ENCODE results near the gene SLC7A8.

The SLC7A8 gene

DNA sequence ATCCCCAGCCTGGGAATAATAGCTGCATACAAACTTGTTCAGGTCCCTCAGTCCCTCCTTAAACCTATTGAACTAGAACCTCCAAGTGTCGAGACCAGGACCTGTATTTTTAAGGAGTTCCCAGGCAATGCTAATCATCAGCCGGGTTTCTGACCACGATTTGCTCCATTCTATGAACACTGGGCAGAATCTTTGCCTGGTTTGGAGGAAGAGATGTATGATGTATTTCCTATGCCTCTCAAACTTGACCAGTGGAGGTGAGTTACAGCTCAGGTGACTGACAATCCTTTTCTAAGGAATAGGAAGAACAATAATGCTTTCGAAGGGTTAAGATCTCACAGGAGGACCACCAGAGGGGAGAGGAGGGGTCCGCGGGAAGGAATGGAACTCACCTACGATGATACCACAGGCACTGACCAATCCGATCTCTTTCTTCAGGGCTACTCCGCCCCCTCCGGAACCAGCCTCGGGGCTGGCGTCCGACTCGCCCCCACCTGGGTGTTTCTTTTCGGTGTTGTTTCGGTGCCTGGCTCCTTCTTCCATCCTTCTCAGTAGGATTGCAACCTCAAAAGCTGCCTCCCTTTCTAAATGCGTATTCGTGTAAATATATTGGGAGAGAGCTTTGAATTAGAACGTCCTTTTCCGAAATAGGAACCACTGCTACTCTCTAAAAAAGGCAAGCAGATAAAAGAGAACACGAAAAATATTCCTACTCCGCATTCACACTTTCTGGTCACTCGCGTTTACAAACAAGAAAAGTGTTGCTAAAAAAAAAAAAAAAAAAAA, 895 bp downstream of the SLC7A8 start:
- no peak for DNase-seq (ENCODE audit: low read depth)

GRCh38 chr14:23181946-23182345, 1.5 kb downstream of the SLC7A8 start:
- no peak for DNase-seq (ENCODE audit: low read depth)

DNA sequence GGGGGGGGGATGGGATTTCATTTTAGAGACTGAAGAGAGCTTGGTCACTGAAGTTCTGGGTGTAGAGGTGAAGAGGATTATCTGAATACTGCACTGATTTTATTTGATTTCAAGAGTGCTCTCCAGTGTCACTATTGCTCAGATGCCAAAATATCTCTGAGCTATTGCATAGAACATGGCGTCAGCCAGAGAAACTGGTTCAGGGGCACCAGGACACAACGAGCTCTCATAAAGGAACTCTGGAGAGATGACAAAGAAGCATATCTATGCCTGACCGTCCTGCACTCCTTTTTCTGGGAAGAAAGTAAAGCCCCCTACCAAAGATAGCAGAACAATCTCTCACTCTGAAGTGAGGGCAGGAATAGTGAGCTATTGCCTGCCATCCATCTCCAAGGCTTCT, 2.0 kb downstream of the SLC7A8 start:
- no peak for DNase-seq (ENCODE audit: low read depth)

DNA sequence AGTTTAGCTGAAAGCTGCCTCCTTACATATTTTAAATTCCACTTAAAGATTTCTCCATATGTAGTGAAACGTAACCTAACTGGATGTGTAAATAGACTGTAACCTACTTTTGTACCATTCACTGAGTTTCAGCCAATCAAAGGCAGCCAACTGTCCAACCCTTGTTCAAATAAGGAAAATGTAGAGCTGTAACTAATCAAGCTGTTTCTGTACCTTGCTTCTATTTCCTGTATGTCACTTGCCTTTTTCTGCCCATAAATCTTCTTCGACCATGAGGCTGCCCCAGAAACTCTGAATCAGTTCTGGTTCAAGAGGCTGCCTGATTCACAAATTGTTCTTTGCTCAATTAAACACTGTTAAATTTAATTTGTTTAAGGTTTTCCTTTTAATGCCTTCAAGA, 6.3 kb downstream of the SLC7A8 start:
- DNase-seq (ENCODE audit: low read depth), result no peak

DNA sequence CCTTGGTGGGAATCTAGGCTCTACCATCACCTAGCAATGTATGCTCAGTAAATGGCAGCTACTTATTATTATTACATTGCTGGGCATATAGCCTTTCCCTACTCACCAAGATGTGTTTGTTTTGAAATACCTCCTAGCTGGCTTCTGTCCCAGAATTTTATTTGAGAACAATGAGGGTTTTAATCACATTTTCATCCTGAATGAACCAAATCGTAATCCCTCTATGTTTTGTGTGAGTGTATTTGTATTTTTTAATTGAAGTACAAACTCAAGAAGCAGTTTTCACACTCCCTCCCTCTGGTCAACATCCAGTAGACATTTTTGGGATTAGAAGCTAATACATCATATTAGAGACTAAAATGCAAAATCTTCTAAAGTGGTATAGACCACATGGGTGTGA, 7.6 kb downstream of the SLC7A8 start:
- DNase-seq (ENCODE audit: low read depth), result no peak

GRCh38 chr14:23174296-23175184, 8.9 kb downstream of the SLC7A8 start:
- no peak for DNase-seq (ENCODE audit: low read depth)

DNA sequence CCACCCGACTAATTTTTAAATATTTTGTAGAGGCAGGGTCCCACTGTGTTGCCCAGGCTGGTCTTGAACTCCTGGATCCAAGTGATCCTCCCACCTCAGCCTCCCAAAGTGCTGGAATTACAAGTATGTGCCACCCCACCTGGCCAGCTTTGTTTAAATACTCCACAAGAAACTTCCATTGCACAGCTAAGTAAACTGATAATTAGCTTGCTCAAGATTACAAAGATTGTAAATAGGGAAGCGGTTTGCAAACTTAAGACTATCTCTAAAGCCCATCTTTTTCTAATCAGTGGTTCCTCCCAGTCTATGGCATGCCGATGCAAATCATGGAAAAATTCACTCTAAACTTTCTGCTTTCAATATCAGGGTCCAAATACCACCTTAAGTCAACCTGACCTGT, 9.7 kb downstream of the SLC7A8 start:
- DNase-seq (ENCODE audit: low read depth), result no peak

- DNase-seq (ENCODE audit: low read depth), result no peak
Measured at GRCh38 chr14:23173031-23173430, 10.4 kb downstream of the SLC7A8 start.

DNA sequence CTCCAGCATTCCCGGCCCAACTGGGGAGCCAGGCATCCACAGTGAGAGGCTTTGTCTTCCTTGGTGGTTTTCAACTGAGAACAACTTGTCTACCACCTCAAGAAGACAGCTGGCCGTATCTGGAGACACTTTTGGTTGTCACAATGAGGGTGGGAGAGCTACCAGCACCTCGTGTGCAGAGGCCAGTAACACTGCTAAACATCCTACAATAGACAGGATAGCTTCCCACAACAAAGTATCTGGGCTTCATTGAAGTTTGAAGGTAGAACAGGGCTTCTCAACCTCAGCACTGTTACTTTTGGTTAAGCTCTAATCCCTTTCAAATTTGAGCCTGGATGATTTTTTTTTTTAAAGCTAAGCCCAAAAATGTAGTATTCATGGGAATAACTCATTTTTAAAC, 10.9 kb downstream of the SLC7A8 start:
- no peak for DNase-seq (ENCODE audit: low read depth)

DNA sequence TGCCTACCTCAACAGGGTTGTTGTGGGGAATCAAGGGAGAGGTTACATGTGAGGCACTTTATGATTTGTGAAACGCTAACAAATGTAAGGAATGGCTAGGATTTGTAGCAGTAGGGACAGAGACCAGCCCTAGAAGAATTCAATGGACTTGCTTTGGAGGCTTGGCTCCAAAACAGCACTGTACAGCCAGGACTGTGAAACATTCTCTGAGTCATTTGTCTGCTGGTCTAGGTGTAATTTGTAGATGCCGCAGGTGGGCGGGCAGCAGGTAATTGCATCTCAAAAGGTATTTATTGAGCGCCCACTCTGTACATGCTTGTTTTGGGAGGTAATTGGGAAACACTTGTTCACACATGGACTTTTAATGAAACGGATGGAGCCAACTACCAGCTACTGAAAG, 11.4 kb downstream of the SLC7A8 start:
- DNase-seq (ENCODE audit: low read depth), result no peak

DNA sequence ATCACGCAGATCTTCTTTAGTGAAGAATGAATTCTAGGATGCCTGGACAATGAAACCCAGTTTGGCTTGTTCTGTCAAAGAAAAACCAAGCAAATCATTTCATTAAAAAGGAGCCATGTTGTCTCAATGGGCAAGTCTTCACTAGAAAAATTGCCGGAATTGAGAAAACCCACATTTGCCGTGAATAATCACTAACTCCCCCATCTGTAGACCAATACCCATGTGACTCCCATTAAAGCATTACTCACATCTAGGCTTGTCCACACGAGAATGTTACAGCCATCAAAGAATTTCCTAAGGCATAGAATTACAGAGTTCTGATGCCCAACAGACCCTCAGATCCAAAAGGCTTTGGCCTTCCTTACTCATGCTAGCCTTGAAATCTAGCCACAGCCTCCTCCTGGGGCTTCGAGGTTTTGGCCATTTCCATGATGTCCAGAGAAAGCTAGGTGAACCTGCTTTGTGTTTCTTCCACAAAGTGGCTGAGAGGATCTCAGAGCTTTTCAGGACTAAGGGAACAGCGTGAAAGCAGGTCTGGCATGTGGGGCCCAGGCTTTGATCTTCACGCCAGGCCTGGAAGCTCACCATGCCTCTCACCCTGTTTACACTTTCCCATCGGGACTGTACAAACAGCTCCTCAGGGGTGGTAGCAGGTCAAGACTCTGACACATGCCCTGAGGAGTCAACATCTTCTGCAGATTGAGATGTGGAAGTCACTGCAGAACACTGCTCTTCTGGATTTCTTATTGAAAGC, 12.1 kb downstream of the SLC7A8 start:
- no peak for DNase-seq (ENCODE audit: low read depth)

- DNase-seq (ENCODE audit: low read depth), result no peak
Measured at GRCh38 chr14:23169622-23170021, 13.8 kb downstream of the SLC7A8 start.

GRCh38 chr14:23168246-23168645, 15.2 kb downstream of the SLC7A8 start:
- DNase-seq (ENCODE audit: low read depth), result no peak

DNA sequence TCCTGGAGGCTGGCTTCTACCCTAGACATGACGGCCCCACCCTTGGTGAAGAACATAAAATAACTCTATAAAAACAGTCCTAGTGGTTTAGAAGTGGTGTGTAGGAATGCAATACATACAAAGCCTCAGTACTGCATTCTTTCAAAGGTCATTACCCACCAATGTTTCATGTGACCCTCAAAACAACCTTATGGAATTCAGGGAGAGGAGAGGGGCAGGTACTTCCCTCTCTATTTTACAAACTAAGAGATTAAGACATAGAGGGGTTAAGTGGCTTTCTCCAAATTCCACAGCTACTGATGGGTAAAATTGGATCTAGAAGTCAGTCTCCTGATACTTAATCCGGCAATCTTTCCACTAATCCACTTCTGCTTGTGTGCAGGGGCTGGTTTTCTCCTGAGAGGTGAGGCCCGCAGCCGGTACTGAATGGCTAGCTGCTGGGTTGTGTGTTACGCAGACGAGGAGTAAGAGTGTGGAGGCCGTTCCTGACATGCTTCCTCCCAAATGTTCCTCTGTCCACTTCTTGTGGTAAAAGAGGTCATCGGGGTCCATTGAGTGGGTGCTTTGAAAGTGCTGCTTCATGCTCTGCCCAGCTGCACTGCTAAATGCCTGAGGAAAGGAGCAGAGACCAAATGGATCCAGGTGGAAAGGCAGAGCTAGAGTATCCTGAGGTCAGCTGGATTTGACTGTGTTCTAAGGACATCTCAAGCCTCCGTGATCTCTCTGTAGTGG, 16.2 kb downstream of the SLC7A8 start:
- no peak for DNase-seq (ENCODE audit: low read depth)

GRCh38 chr14:23164949-23165348, 18.5 kb downstream of the SLC7A8 start:
- no peak for DNase-seq (ENCODE audit: low read depth)

- no peak for DNase-seq (ENCODE audit: low read depth)
Measured at GRCh38 chr14:23164250-23164649, 19.2 kb downstream of the SLC7A8 start.

- no peak for DNase-seq (ENCODE audit: low read depth)
Measured at GRCh38 chr14:23163830-23164229, 19.6 kb downstream of the SLC7A8 start.

- DNase-seq (ENCODE audit: low read depth), result no peak
Measured at GRCh38 chr14:23162800-23163199, 20.7 kb downstream of the SLC7A8 start.

DNA sequence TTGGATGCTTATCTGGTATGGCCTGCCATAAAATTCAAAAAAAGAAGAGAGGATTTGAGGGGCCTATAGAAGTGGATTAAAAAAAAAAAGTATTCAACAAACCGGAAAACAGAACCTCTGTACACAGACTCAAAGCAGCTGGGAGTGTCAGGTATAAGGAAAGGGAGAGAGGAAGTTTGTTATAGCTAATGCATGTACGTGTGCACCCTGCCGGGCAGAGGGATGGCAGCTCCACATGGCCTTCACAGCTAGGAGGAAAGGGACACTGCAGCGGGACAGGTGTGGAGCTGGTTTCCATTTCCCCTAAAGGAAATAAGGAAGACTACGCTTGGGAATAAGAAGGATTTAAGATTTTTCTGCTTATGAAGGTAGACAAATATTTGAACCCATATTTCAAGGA, 21.5 kb downstream of the SLC7A8 start:
- DNase-seq (ENCODE audit: low read depth), result no peak

DNA sequence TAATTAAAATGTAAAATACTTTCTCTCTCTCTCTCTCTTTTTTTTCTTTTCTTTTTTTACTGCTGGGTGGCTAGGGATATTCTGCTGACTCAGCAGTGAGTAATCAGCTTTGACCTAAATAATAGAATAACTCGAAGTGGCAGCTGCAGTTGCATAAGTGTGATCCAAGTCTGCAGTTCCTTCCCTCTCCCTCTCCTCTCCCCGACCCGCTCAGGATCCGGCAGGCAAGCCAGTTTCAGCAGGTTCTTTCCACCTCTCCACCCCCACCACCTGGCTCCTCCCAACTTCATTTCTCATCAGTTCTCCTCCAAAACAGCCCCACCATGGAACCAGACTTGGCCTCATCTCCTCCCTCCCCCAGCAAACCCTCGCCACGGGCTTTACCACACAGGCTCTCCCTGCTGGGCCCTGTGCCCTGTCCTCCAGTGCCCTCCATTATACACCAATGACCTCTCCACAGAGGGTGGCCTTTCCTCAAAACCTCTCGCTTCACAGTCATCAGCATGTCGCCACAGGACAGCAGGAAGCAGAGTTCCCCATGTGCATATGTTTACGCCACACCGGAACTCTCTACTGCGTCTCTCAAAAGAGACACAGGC, 22.4 kb downstream of the SLC7A8 start:
- no peak for DNase-seq (ENCODE audit: low read depth)

DNA sequence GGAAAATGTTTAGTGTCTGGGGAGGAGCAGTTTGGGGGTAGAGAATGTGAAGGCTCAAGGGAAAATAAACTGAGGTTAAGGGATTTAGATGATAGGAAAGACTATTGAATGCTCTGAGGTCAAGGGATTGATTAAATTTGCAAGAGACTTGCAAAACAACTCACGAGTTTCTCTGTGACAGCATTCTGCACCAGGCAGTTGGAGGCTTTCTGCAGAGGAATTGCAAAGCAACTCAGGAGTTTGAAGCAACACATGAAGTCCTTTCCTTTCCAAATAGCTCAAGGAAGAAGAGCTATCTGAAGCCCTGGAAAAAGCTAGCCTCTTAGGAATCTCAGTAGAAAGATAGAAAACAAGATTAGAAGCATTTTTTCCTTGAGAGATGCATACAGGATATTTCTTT, 23.9 kb downstream of the SLC7A8 start:
- DNase-seq (ENCODE audit: low read depth), result no peak

- no peak for DNase-seq (ENCODE audit: low read depth)
Measured at GRCh38 chr14:23158779-23159178, 24.7 kb downstream of the SLC7A8 start.

All from activated T-cell treated with anti-CD3 and anti-CD28 coated beads for 24 hours (primary cell).